Pancreas (tissue), 10 donors: ENCODE results near the gene PCDHGB3. TPM values are rescaled to one million over a fixed set of nuclear protein-coding genes. Genes with fewer than 3 reads are reported as not detected.
"Not testable (repeated sequence)": the region's sequence is repeated elsewhere in the genome, so short reads cannot be mapped to it uniquely, and the experiment has no call there.

Source experiments
- ATAC-seq, 4 donors: fragments of 200-7000 bp; cut with Tn5 transposase; one replicate each; pipeline versions ENCODE4 v1.8.0 to v1.9.1; 2020; ENCODE audit warnings: mild to moderate bottlenecking in 4 of 4, moderate library complexity in 4 of 4
- DNase-seq, 6 donors: peaks; one replicate each; pipeline ENCODE4 v3.0.0-alpha.2; 2020
- FAIRE-seq: peaks from 2 replicates; lab custom pipeline; 2012; peaks lifted over from hg19 to GRCh38; lab: Jason Lieb, UNC
- H3K27ac ChIP-seq, 4 donors: fragments of 200-600 bp; sonication (generic); 1 replicate in 3 of 4; 2 replicates in 1 of 4; pipeline versions ENCODE4 v1.5.0 to v1.8.0; 2020
- H3K27me3 ChIP-seq, 4 donors: fragments of 200-600 bp; one replicate each; pipeline ENCODE4 v1.8.0; 2021
- H3K36me3 ChIP-seq, 3 donors: fragments of 200-600 bp; sonication (generic) in 1 of 3; one replicate each; pipeline versions ENCODE4 v1.5.0 to v1.8.0; 2020 to 2021
- H3K4me1 ChIP-seq, 3 donors: fragments of 200-600 bp; one replicate each; pipeline ENCODE4 v1.8.0; 2021
- H3K4me3 ChIP-seq, 4 donors: fragments of 200-600 bp; sonication (generic) in 2 of 4; one replicate each; pipeline versions ENCODE4 v1.5.0 to v1.8.0; 2020 to 2021
- H3K9me3 ChIP-seq, 4 donors: fragments of 200-600 bp; one replicate each; pipeline ENCODE4 v1.8.0; 2021
- CTCF ChIP-seq, 4 donors: fragments of 200-600 bp; sonication (generic) in 3 of 4; IDR thresholded peaks; one replicate each; pipeline versions ENCODE4 v1.5.0 to v1.8.0; 2021; ENCODE audit warnings: antibody characterized with exemption in 4 of 4
- WGBS, 2 donors: extraction: QIAGEN DNeasy Blood & Tissue Kit; methylation state at CpG; one replicate each; pipeline ENCODE4 v1.1.7; 2013; 5-methylcytosine and 5-hydroxymethylcytosine counted together
- intact Hi-C, 3 donors: fragments of 100-400 bp; cut with DNase I; formaldehyde crosslinking; loops; one replicate each; pipeline versions ENCODE4 v1.11.1 to v1.14.2; 2022
- polyA plus RNA-seq, 2 donors: library from polyadenylated mRNA; stranded (reverse); fragments of 200-250 nt; gene quantifications; one replicate each; pipeline ENCODE4 v1.2.3, GENCODE V29; 2013
- total RNA-seq, 6 donors: library from RNA; stranded (reverse); fragmentation: NEBNext Ultra II Directional in 4 of 6; extraction: Animal tissue kit (Norgen Biotek cat#: 25700) in 4 of 6; gene quantifications; one replicate each; pipeline versions ENCODE4 v1.2.1 to v1.2.4, GENCODE V29; 2021 to 2023
- donor health status: healthy with polysubstance abuse.
- donor health status: DM: no; HTN: no; CAD: no; lungs with moderate emphysema.
- donor health status: DM: no; HTN: no; CAD: no.
- donor health status: control.
- donor health status: control.
- donor health status: Bipolar disorder and iron deficiency.
- donor health status: DM: yes; HTN: yes; CAD: no.
- donor health status: DM: no; HTN: no; CAD: no.
- donor health status: DM: no; HTN: no; CAD: no.
- donor health status: DM: yes; HTN: yes; CAD: no.

PCDHGB3 gene
- total and polyA plus RNA-seq, 8 donors: 0.59 to 3.0 (median 2.2) TPM

- H3K27me3 ChIP-seq: no peaks in the 10 kb centered on the region
- intact Hi-C loops: loop anchor here in 1 of 3 donors (10.0 kb wide), 1 partner anchor 151 kb away; no protein-coding TSS in a partner anchor
These were observed 33.3 kb downstream of the PCDHGB3 start for GRCh38 chr5:141403387-141403786.

GRCh38 chr5:141407790-141408505 lies 37.9 kb downstream of the PCDHGB3 start, which contains the start of gene PCDHGB6:
PCDHGB6 (plus strand) TSS chr5:141408021; CDS start chr5:141408203, 182 bp downstream.
- H3K27me3 ChIP-seq, H3K36me3 ChIP-seq, H3K4me1 ChIP-seq, FAIRE-seq, H3K27ac ChIP-seq: not testable (repeated sequence)
- Histone ChIP-seq H3K9me3 (peaks cover 0 to 10% (median 4%) of the 10 kb centered on the region in 4 donors), H3K4me3 (peak within 1 kb of the TSS in 2 of 4 donors; percentile 12 to 26)
- 11 to 13% methylated on average over 46 to 51 of the region's 51 CpGs for WGBS, 2 donors
- peak in 3 of 4 donors; percentile 19 to 36 (median 20) for TF ChIP-seq CTCF (IDR thresholded peaks at IDR 0.05)
- peak; percentile 56 to 90 (median 78) for ATAC-seq
- intact Hi-C loops: loop anchor here in 1 of 3 donors (10.0 kb wide), 1 partner anchor 147 kb away; no protein-coding TSS in a partner anchor
- DNase-seq: peak in 2 of 6 donors; percentile 35 to 36

More at GRCh38 chr5:141403387-141403786, 33.3 kb downstream of the PCDHGB3 start:
- Histone ChIP-seq H3K36me3 (no peaks in the 10 kb centered on the region), H3K4me1 (peaks cover 0 to 2% (median 0%) of the 10 kb centered on the region in 3 donors), H3K9me3 (peaks cover 0 to 6% (median 2%) of the 10 kb centered on the region in 4 donors), H3K4me3 (no peak overlapping the region), H3K27ac (no peak overlapping the region)
- 23 to 27% methylated on average over 22 of the region's 22 CpGs for WGBS, 2 donors
- DNase-seq: peak in 1 of 6 donors; percentile 34
- TF ChIP-seq CTCF (IDR thresholded peaks at IDR 0.05): no peak
- FAIRE-seq: no peak
- no peak for ATAC-seq

- H3K9me3 ChIP-seq: peaks cover 0 to 18% (median 4%) of the 10 kb centered on the region in 4 donors
- H3K4me3 ChIP-seq: no peak overlapping the region
- H3K36me3 ChIP-seq: no peaks in the 10 kb centered on the region
- no peaks in the 10 kb centered on the region for H3K4me1 ChIP-seq
- ATAC-seq (no peak), DNase-seq (peak in 1 of 6 donors; percentile 27), FAIRE-seq (no peak)
- TF ChIP-seq CTCF (IDR thresholded peaks at IDR 0.05): no peak
- H3K27ac ChIP-seq: no peak overlapping the region
- H3K27me3 ChIP-seq: no peaks in the 10 kb centered on the region
- 20 to 21% methylated on average over 62 to 64 of the region's 64 CpGs for WGBS, 2 donors
- intact Hi-C loops: loop anchor here in 1 of 3 donors (10.0 kb wide), 2 partner anchors 115 to 145 kb away; no protein-coding TSS in a partner anchor
These were observed 39.7 kb downstream of the PCDHGB3 start for GRCh38 chr5:141409598-141410306.

- H3K27me3 ChIP-seq: no peaks in the 10 kb centered on the region
- peaks cover 0 to 18% (median 4%) of the 10 kb centered on the region in 4 donors for H3K9me3 ChIP-seq
- H3K36me3 ChIP-seq: no peaks in the 10 kb centered on the region
- no peak for DNase-seq
- no peak overlapping the region for H3K27ac ChIP-seq
- no peak for TF ChIP-seq CTCF (IDR thresholded peaks at IDR 0.05)
- H3K4me3 ChIP-seq: no peak overlapping the region
- WGBS, 2 donors: 60 to 61% methylated on average over 3 of the region's 3 CpGs
- intact Hi-C loops: loop anchor here in 1 of 3 donors (10.0 kb wide), 1 partner anchor 113 kb away; no protein-coding TSS in a partner anchor
- H3K4me1 ChIP-seq: no peaks in the 10 kb centered on the region
- FAIRE-seq: no peak
- no peak for ATAC-seq
These were observed 41.5 kb downstream of the PCDHGB3 start for GRCh38 chr5:141411575-141411974.
